ENCODE results near the gene ADGRD1.

ADGRD1 gene

GRCh38 chr12:131141514-131141913 is 187.8 kb downstream of the ADGRD1 start:
- no peak for DNase-seq

- DNase-seq = no peak
Measured at GRCh38 chr12:131142891-131143657, 189.4 kb downstream of the ADGRD1 start.

- DNase-seq = no peak
Measured at GRCh38 chr12:131146173-131146675, 192.5 kb downstream of the ADGRD1 start.

- DNase-seq = no peak
Measured at GRCh38 chr12:131147293-131147692, 193.6 kb downstream of the ADGRD1 start.

- peak; percentile 2 for DNase-seq
Measured at GRCh38 chr12:131147894-131148293, 194.2 kb downstream of the ADGRD1 start.

- DNase-seq = no peak
Measured at GRCh38 chr12:131151558-131152345, 198.0 kb downstream of the ADGRD1 start.

- no peak for DNase-seq
Measured at GRCh38 chr12:131152587-131152986, 198.9 kb downstream of the ADGRD1 start.

- no peak for DNase-seq
Measured at GRCh38 chr12:131153016-131153415, 199.3 kb downstream of the ADGRD1 start.

GRCh38 chr12:131153956-131154355 is 200.2 kb downstream of the ADGRD1 start:
- DNase-seq = no peak

- DNase-seq = no peak
Measured at GRCh38 chr12:131155131-131155530, 201.4 kb downstream of the ADGRD1 start.

GRCh38 chr12:131157743-131158142 is 204.0 kb downstream of the ADGRD1 start:
- no peak for DNase-seq

- DNase-seq = no peak
Measured at GRCh38 chr12:131159660-131160059, 206.0 kb downstream of the ADGRD1 start.

- no peak for DNase-seq
Measured at GRCh38 chr12:131162113-131162512, 208.4 kb downstream of the ADGRD1 start.

GRCh38 chr12:131163189-131163738 is 209.6 kb downstream of the ADGRD1 start:
- no peak for DNase-seq

GRCh38 chr12:131164096-131164872 is 210.6 kb downstream of the ADGRD1 start:
- no peak for DNase-seq

- DNase-seq = no peak
Measured at GRCh38 chr12:131166717-131167116, 213.0 kb downstream of the ADGRD1 start.

GRCh38 chr12:131167334-131167733 is 213.6 kb downstream of the ADGRD1 start:
- no peak for DNase-seq

- DNase-seq = no peak
Measured at GRCh38 chr12:131171029-131171428, 217.3 kb downstream of the ADGRD1 start.

- no peak for DNase-seq
Measured at GRCh38 chr12:131174901-131175300, 221.2 kb downstream of the ADGRD1 start.

GRCh38 chr12:131176266-131176665 is 222.6 kb downstream of the ADGRD1 start:
- DNase-seq = no peak

GRCh38 chr12:131176926-131177325 is 223.2 kb downstream of the ADGRD1 start:
- no peak for DNase-seq

- no peak for DNase-seq
Measured at GRCh38 chr12:131177599-131177998, 223.9 kb downstream of the ADGRD1 start.

GRCh38 chr12:131187602-131188001 is 233.9 kb downstream of the ADGRD1 start:
- DNase-seq = no peak
